T-helper 9 cell (primary cell): ENCODE measurements around the gene OR51M1.
"Not testable (repeated sequence)": the region's sequence is repeated elsewhere in the genome, so short reads cannot be mapped to it uniquely, and the experiment has no call there.

Source experiments
- DNase-seq: peaks from one replicate; pipeline ENCODE4 v3.0.0-alpha.2; 2020
- total RNA-seq, 2 donors: gene quantifications; one replicate each; lab custom pipeline; 2026; lab: John Stamatoyannopoulos, UW

Gene OR51M1
- 0 reads per million in 2 donors for total RNA-seq

- DNase-seq = no peak
These were observed at the start of gene OR51M1 for GRCh38 chr11:5383576-5383975. OR51M1 (plus strand) TSS chr11:5383812; CDS start chr11:5389399, 5,587 bp downstream.

GRCh38 chr11:5335170-5335569 lies 48.4 kb upstream of the OR51M1 start:
- DNase-seq = no peak

GRCh38 chr11:5336331-5336730 lies 47.3 kb upstream of the OR51M1 start:
- no peak for DNase-seq

GRCh38 chr11:5337253-5337652 lies 46.4 kb upstream of the OR51M1 start:
- not testable (repeated sequence) for DNase-seq

GRCh38 chr11:5339771-5340322 lies 43.8 kb upstream of the OR51M1 start:
- DNase-seq = no peak

GRCh38 chr11:5343474-5344335 lies 39.9 kb upstream of the OR51M1 start, which contains the start of gene OR51B5:
OR51B5 (minus strand) TSS chr11:5343524; CDS start chr11:5343524, 0 bp downstream.
- no peak for DNase-seq

GRCh38 chr11:5345831-5346230 lies 37.8 kb upstream of the OR51M1 start:
- no peak for DNase-seq

GRCh38 chr11:5348551-5349194 lies 34.9 kb upstream of the OR51M1 start:
- no peak for DNase-seq

GRCh38 chr11:5349550-5349949 lies 34.1 kb upstream of the OR51M1 start:
- DNase-seq = no peak

GRCh38 chr11:5351208-5351607 lies 32.4 kb upstream of the OR51M1 start, which contains the start of gene OR51B6:
OR51B6 (plus strand) TSS chr11:5351508; CDS start chr11:5351508, 0 bp downstream.
- DNase-seq = no peak

GRCh38 chr11:5356031-5356430 lies 27.6 kb upstream of the OR51M1 start:
- not testable (repeated sequence) for DNase-seq

- DNase-seq = no peak
These were observed 21.5 kb upstream of the OR51M1 start for GRCh38 chr11:5362017-5362625.

- no peak for DNase-seq
These were observed 19.9 kb upstream of the OR51M1 start for GRCh38 chr11:5363679-5364078.

GRCh38 chr11:5364214-5364613 lies 19.4 kb upstream of the OR51M1 start:
- DNase-seq = no peak

- DNase-seq = not testable (repeated sequence)
These were observed 17.2 kb upstream of the OR51M1 start for GRCh38 chr11:5366365-5366764.

- DNase-seq = no peak
These were observed 16.8 kb upstream of the OR51M1 start for GRCh38 chr11:5366856-5367255.

GRCh38 chr11:5367448-5368074 lies 16.1 kb upstream of the OR51M1 start:
- DNase-seq = no peak

GRCh38 chr11:5368502-5369043 lies 15.0 kb upstream of the OR51M1 start:
- no peak for DNase-seq

GRCh38 chr11:5369789-5370188 lies 13.8 kb upstream of the OR51M1 start:
- no peak for DNase-seq

GRCh38 chr11:5380740-5381342 lies 2.8 kb upstream of the OR51M1 start:
- no peak for DNase-seq

- DNase-seq = no peak
These were observed 723 bp downstream of the OR51M1 start for GRCh38 chr11:5384335-5384734.

- no peak for DNase-seq
These were observed 6.6 kb downstream of the OR51M1 start for GRCh38 chr11:5390210-5390609.
